HK-2 (cell line): ENCODE results near the gene DMBX1.

Experiments used
- DNase-seq: peaks from one replicate; pipeline ENCODE4 v3.0.0-alpha.2; 2018; ENCODE audit not compliant: unreplicated experiment

Gene DMBX1

GRCh38 chr1:46483589-46483988, 6.0 kb upstream of the DMBX1 start:
- DNase-seq: no peak

GRCh38 chr1:46484783-46485490, 4.7 kb upstream of the DMBX1 start:
- no peak for DNase-seq

GRCh38 chr1:46485564-46486431, 3.8 kb upstream of the DMBX1 start:
- DNase-seq: no peak

- no peak for DNase-seq
These were observed 3.1 kb upstream of the DMBX1 start for GRCh38 chr1:46486432-46487015.

- no peak for DNase-seq
These were observed 1.8 kb upstream of the DMBX1 start for GRCh38 chr1:46487818-46488218.

- no peak for DNase-seq
These were observed 1.1 kb upstream of the DMBX1 start for GRCh38 chr1:46488343-46489168.

- DNase-seq: no peak
These were observed 433 bp upstream of the DMBX1 start for GRCh38 chr1:46489169-46489637.

GRCh38 chr1:46490406-46490655, 695 bp downstream of the DMBX1 start:
- DNase-seq: no peak

GRCh38 chr1:46490656-46491442, 1.2 kb downstream of the DMBX1 start:
- no peak for DNase-seq

GRCh38 chr1:46491443-46492268, 2.0 kb downstream of the DMBX1 start:
- no peak for DNase-seq

GRCh38 chr1:46492269-46492853, 2.7 kb downstream of the DMBX1 start:
- DNase-seq: no peak

- DNase-seq: no peak
These were observed 3.2 kb downstream of the DMBX1 start for GRCh38 chr1:46492871-46493270.

GRCh38 chr1:46493316-46494032, 3.8 kb downstream of the DMBX1 start:
- DNase-seq: no peak

- no peak for DNase-seq
These were observed 5.3 kb downstream of the DMBX1 start for GRCh38 chr1:46494910-46495309.

- DNase-seq: no peak
These were observed 6.1 kb downstream of the DMBX1 start for GRCh38 chr1:46495778-46496177.

GRCh38 chr1:46496505-46496904, 6.9 kb downstream of the DMBX1 start:
- DNase-seq: no peak

GRCh38 chr1:46497020-46497419, 7.4 kb downstream of the DMBX1 start:
- no peak for DNase-seq

- DNase-seq: no peak
These were observed 8.0 kb downstream of the DMBX1 start for GRCh38 chr1:46497665-46498064.

GRCh38 chr1:46501528-46501927, 11.9 kb downstream of the DMBX1 start:
- no peak for DNase-seq
